Stimulated activated CD8-positive, alpha-beta memory T cell treated with anti-CD3 and anti-CD28 coated beads, Interleukin-4, amount 100 ng/mL, for 1 hour (primary cell): Measurements from ENCODE around the gene CPPED1.
"Not testable (repeated sequence)": the region's sequence is repeated elsewhere in the genome, so short reads cannot be mapped to it uniquely, and the experiment has no call there.

Experiments
- DNase-seq, 2 donors: peaks; one replicate each; pipeline ENCODE4 v3.0.0-alpha.2; 2020; ENCODE audit warnings: low read depth in 2 of 2, low spot score in 1 of 2

Gene CPPED1

GRCh38 chr16:12767897-12768296 is 35.8 kb downstream of the CPPED1 start:
- DNase-seq, result no peak

- no peak for DNase-seq
These were observed 36.8 kb downstream of the CPPED1 start for GRCh38 chr16:12766853-12767252.

DNA sequence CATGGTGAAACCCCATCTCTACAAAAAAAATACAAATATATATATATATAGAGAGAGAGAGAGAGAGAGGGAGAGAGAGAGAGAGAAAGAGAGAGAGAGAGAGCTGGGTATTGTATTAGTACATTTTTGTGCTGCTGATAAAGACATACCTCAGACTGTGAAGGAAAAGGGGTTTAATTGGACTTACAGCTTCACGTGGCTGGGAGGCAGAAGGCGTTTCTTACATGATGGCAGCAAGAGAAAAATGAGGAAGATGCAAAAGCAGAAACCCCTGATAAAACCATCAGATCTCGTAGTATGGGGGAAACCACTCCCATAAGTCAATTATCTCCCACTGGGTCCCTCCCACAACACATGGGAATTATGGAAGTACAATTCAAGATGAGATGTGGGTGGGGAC is 37.5 kb downstream of the CPPED1 start:
- not testable (repeated sequence) for DNase-seq

- no peak for DNase-seq
These were observed 38.7 kb downstream of the CPPED1 start for GRCh38 chr16:12764813-12765488.

GRCh38 chr16:12763517-12763916 is 40.2 kb downstream of the CPPED1 start:
- no peak for DNase-seq

- no peak for DNase-seq
These were observed 42.7 kb downstream of the CPPED1 start for GRCh38 chr16:12760819-12761611.

- no peak for DNase-seq
These were observed 44.8 kb downstream of the CPPED1 start for GRCh38 chr16:12758670-12759558.

- no peak for DNase-seq
These were observed 45.5 kb downstream of the CPPED1 start for GRCh38 chr16:12758031-12758669.

DNA sequence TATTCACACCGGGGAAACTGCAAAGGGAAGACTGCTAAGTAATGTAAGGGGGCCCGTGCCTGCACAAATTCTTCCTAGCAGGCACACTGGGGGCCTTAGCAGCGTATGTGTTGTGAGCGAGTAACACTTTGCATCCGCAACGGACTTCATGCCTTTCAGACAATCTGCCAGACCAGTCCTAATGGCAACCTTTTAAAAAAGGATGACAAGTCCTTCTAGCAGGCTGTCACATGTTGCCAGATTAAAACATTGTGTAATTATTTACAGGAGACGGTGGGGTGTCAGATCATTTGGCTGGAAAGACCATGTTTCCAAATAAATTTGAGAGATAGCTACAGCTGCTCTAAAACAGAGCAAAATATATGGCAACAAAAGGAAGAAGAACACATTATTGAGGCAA is 46.1 kb downstream of the CPPED1 start:
- DNase-seq, result no peak

GRCh38 chr16:12754824-12755543 is 48.7 kb downstream of the CPPED1 start:
- no peak for DNase-seq

- no peak for DNase-seq
These were observed 50.3 kb downstream of the CPPED1 start for GRCh38 chr16:12753203-12754023.

DNA sequence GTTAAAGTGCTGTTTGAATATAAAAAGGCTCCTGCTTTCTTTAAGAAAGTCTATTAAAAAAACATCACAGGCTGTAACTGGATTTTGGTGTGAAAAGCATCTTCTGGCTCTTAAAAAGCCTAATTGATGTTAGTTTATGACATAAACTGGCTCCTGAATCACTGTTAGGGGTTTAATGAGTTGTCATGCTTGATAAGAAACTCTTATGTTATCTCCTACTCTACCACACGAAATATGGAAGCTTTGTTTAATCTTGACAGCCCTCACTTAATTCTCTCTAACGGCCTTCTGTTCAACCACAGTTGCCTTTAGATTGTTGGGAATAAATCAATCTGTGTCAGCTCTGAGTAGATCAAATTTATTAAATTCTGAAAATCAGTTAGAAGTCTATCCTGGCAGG is 51.5 kb downstream of the CPPED1 start:
- DNase-seq, result no peak

DNA sequence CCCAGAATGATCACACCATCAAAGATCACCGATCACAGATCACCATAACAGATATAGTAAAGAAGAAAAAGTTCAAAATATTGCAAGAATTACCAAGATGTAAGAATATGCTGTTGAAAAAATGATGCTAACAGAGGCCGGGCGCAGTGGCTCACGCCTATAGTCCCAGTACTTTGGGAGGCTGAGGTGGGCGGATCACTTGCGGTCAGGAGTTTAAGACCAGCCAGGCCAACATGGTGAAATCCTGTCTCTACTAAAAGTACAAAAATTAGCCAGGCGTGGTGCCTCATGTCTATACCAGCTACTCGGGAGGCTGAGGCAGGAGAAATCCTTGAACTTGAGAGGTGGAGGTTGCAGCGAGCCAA is 53.2 kb downstream of the CPPED1 start:
- no peak for DNase-seq

DNA sequence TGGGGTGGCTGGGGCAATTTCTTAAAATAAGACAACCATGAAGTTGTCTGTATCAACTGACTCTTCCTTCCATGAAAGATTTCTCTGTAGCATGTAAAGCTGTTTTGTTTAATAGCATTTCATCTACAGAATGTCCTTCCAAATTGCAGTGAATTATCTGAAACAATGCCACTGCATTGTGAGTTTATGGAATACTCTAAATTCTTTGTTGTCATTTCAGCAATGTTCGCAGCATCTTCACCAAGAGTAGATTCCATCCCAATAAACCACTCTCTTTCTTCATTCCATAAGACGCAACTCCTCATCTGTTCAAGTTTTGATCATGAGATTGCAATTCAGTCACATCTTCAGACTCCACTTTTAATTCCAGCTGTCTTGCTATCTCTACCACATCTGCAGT is 54.6 kb downstream of the CPPED1 start:
- DNase-seq, result no peak

GRCh38 chr16:12747827-12748226 is 55.9 kb downstream of the CPPED1 start:
- DNase-seq, result no peak

GRCh38 chr16:12747261-12747660 is 56.4 kb downstream of the CPPED1 start:
- DNase-seq, result no peak

DNA sequence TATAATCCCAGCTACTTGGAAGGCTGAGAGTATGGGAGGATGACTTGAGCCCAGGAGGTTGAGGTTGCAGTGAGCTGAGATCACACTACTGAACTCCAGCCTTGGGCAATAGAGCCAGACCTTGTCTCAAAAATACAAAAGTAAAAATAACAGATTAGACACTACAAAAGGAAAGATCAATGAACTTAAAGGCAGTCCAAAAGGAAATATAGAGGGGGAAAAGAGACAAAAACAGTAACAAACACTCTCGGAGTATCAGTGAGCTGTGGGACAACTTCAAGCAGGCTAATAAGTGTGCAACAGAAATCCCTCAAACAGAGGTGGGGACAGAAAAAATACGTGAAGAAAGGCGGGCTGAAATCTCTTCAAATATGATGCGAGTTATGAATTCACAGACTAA is 58.8 kb downstream of the CPPED1 start:
- no peak for DNase-seq

DNA sequence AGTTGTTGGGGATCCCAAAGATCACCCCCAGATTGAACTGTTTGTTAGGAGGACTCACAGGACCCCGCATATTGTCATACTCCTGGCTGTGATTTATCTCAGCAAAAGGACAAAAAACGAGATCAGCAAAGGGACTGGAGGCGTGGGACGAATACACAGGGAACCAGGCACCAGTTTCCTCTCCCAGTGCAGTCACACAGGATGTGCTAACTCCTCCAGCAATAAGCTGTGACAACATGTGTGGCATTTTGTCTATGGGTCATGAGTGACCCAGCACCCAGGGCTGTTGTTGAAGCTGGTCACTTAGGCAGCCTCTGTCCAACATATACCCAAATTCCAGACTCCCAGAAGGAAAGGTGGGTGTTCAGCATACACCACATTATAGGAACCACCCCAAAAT is 60.9 kb downstream of the CPPED1 start:
- DNase-seq, result no peak

DNA sequence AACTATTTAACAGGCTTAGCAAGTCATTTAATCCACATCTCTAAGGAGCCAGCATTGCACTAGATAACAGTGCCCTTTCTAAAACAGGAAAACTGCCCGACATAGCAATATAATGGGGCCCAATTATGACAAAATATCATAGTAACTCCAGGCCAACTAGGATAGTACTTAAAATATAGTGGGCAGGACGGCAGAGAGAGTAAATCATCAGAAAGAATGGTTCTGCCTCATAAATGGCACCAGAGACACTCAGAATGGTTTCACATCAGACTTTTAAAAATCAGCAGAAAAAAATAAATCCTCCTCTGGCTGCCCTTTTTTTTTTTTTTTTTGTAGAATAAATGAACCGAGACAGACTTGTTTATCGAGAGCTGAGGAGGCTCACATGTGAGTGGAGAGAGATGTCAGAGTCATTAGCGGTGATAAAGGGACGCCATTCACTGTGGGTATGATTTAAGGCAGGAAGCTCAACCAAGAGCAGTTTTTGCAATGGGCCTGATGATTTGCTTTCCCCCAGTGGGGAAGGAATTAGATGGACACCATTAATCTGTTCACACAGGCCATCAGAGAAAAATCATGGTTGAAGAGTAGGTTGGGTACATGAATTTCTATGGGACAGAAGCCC is 62.6 kb downstream of the CPPED1 start:
- DNase-seq, result no peak
